ENCODE data around the gene CRISPLD2. TPM values are rescaled to one million over a fixed set of nuclear protein-coding genes. Genes with fewer than 3 reads are reported as not detected.
A peak's percentile ranks its signal among the peaks of the same experiment; 100 is the strongest.
"Not testable (repeated sequence)": the region's sequence is repeated elsewhere in the genome, so short reads cannot be mapped to it uniquely, and the experiment has no call there.

CRISPLD2 gene
- total RNA-seq, 4 donors from 2014 or later: 19.6 to 319 (median 84.3) TPM

DNA sequence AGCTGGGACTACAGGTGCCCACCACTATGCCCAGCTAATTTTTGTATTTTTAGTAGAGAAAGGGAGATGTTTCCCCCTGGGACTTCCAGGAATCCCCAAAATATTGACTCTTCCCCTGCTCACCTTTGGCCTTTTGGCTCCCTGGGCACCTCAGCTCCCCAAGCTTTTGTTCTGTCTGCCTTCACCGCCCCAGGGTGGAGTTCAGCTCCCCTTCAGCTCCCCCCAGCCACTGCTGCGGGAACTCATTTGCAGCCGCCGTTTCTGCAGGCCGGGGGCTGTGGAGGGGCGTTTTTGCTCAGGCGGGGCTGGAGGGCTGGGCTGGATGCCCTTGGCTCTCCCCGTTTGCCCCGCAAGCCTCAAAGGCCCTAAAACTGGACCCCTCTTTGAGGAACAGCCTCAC lies 47.9 kb downstream of the CRISPLD2 start:
- TF ChIP-seq, protein P1, sequence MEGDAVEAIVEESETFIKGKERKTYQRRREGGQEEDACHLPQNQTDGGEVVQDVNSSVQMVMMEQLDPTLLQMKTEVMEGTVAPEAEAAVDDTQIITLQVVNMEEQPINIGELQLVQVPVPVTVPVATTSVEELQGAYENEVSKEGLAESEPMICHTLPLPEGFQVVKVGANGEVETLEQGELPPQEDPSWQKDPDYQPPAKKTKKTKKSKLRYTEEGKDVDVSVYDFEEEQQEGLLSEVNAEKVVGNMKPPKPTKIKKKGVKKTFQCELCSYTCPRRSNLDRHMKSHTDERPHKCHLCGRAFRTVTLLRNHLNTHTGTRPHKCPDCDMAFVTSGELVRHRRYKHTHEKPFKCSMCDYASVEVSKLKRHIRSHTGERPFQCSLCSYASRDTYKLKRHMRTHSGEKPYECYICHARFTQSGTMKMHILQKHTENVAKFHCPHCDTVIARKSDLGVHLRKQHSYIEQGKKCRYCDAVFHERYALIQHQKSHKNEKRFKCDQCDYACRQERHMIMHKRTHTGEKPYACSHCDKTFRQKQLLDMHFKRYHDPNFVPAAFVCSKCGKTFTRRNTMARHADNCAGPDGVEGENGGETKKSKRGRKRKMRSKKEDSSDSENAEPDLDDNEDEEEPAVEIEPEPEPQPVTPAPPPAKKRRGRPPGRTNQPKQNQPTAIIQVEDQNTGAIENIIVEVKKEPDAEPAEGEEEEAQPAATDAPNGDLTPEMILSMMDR (IDR thresholded peaks at IDR 0.05): no peak
- no peak for TF ChIP-seq POLR2A (IDR thresholded peaks at IDR 0.05)
- no peak overlapping the region for H3K27ac ChIP-seq
- no peaks in the 10 kb centered on the region for H3K4me1 ChIP-seq
- DNase-seq: no peak
- H3K27me3 ChIP-seq: no peaks in the 10 kb centered on the region
- no peak overlapping the region for H3K4me3 ChIP-seq
- H3K9me3 ChIP-seq: no peaks in the 10 kb centered on the region
- H3K36me3 ChIP-seq: peaks cover 0 to 27% (median 0%) of the 10 kb centered on the region in 3 donors

DNA sequence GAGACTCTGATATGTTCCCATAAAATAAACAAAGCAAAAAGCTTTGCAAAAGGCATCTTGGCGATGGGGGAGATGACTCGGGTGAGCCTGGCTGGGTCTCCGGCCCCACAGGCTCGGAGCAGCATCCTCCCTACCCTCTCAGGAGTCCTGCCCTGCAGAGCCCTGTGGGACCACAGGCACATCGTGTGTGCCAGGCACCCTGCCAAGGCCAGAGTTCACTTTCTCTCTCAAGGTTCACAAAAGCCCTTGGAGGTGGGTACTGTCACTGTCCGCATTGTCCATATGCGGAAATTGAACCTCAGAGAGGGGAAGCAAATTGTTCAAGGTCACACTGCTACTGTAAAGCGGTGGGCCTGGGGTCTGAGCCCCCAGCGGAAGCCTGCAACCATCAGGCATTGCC lies 48.5 kb downstream of the CRISPLD2 start:
- H3K4me1 ChIP-seq: no peaks in the 10 kb centered on the region
- peaks cover 0 to 32% (median 0%) of the 10 kb centered on the region in 3 donors for H3K36me3 ChIP-seq
- no peak overlapping the region for H3K4me3 ChIP-seq
- no peaks in the 10 kb centered on the region for H3K27me3 ChIP-seq
- TF ChIP-seq, protein P1 (IDR thresholded peaks at IDR 0.05): no peak
- TF ChIP-seq POLR2A (IDR thresholded peaks at IDR 0.05): no peak
- DNase-seq: no peak
- H3K9me3 ChIP-seq: no peaks in the 10 kb centered on the region
- no peak overlapping the region for H3K27ac ChIP-seq

- TF ChIP-seq, protein P1 (IDR thresholded peaks at IDR 0.05): no peak
- TF ChIP-seq POLR2A (IDR thresholded peaks at IDR 0.05): no peak
- H3K27ac ChIP-seq: no peak overlapping the region
- H3K4me3 ChIP-seq: no peak overlapping the region
- H3K9me3 ChIP-seq: no peaks in the 10 kb centered on the region
- H3K27me3 ChIP-seq: no peaks in the 10 kb centered on the region
- no peaks in the 10 kb centered on the region for H3K4me1 ChIP-seq
- no peak for DNase-seq
- H3K36me3 ChIP-seq: peaks cover 0 to 37% (median 0%) of the 10 kb centered on the region in 3 donors
These were observed 49.2 kb downstream of the CRISPLD2 start for GRCh38 chr16:84868829-84869472.

GRCh38 chr16:84869473-84869845 lies 49.7 kb downstream of the CRISPLD2 start:
- TF ChIP-seq, protein P1 (IDR thresholded peaks at IDR 0.05): no peak
- TF ChIP-seq POLR2A (IDR thresholded peaks at IDR 0.05): no peak

GRCh38 chr16:84872971-84873370 lies 53.2 kb downstream of the CRISPLD2 start:
- not testable (repeated sequence) for H3K9me3 ChIP-seq, H3K4me1 ChIP-seq, H3K27ac ChIP-seq, H3K27me3 ChIP-seq, DNase-seq, H3K4me3 ChIP-seq
- peaks cover 0 to 35% (median 0%) of the 10 kb centered on the region in 3 donors for H3K36me3 ChIP-seq

More at GRCh38 chr16:84869473-84869845, 49.7 kb downstream of the CRISPLD2 start:
- H3K4me3 ChIP-seq: no peak overlapping the region
- no peaks in the 10 kb centered on the region for H3K27me3 ChIP-seq
- DNase-seq: no peak
- H3K9me3 ChIP-seq: no peaks in the 10 kb centered on the region
- no peak overlapping the region for H3K27ac ChIP-seq
- peaks cover 0 to 41% (median 0%) of the 10 kb centered on the region in 3 donors for H3K36me3 ChIP-seq
- H3K4me1 ChIP-seq: no peaks in the 10 kb centered on the region

DNA sequence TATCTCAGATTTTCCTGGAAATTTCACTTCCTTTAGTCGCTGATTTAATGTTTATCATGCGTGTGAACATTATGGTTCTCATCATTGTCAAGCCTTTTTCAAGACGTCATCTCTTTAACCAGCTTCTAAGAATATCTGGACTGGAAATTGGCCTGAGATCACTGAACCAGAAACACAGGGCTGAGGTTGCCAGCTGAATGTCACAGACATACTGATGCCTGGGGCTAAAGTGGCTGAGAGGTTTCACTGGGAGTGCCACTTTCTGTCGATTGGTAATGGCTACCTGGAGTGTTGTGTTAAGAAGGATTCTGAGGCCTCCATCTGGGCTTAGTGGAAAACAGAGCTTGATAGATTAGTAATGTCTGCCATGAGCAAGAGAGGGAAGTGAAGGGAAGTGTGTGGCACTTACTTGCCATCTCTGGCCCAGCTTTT lies 54.2 kb downstream of the CRISPLD2 start:
- Histone ChIP-seq H3K4me1 (no peaks in the 10 kb centered on the region), H3K36me3 (peaks cover 0 to 27% (median 0%) of the 10 kb centered on the region in 3 donors), H3K27me3 (no peaks in the 10 kb centered on the region), H3K9me3 (no peaks in the 10 kb centered on the region), H3K4me3 (no peak overlapping the region), H3K27ac (peak overlapping the region in 1 of 4 donors; percentile 42)
- no peak for DNase-seq
- TF ChIP-seq POLR2A (IDR thresholded peaks at IDR 0.05): no peak
- TF ChIP-seq, protein P1 (IDR thresholded peaks at IDR 0.05): no peak

Data from Peyer's patch (tissue), 4 donors.